Calu3 (cell line): ENCODE measurements around the gene SH2D4B. TPM values are rescaled to one million over a fixed set of nuclear protein-coding genes. Genes with fewer than 3 reads are reported as not detected.

ENCODE experiments used
- BruUV-seq: library from RNA; stranded (reverse); fragments of 400-500 nt; replicated peaks from 2 replicates; lab custom pipeline; 2021; lab: Mats Ljungman, UMichigan
- CTCF ChIA-PET: fragments of 300-600 bp; sonication (Branson Sonifier 250); formaldehyde crosslinking; loops from one replicate; lab custom pipeline; 2022; ENCODE audit warnings: antibody characterized with exemption; lab: Charles Lee
- DNase-seq: peaks from one replicate; pipeline ENCODE4 v3.0.0; 2022
- H3K27ac Mint-ChIP-seq: one replicate; pipeline ENCODE4 v1.8.0; 2022; ENCODE audit warnings: mixed read lengths; ENCODE audit not compliant: unreplicated experiment
- H3K27me3 Mint-ChIP-seq: one replicate; pipeline ENCODE4 v1.8.0; 2022; ENCODE audit warnings: mixed read lengths; ENCODE audit not compliant: unreplicated experiment
- H3K36me3 Mint-ChIP-seq: one replicate; pipeline ENCODE4 v1.8.0; 2022; ENCODE audit warnings: mild to moderate bottlenecking, moderate library complexity, mixed read lengths; ENCODE audit not compliant: insufficient read depth, unreplicated experiment
- H3K4me1 Mint-ChIP-seq: one replicate; pipeline ENCODE4 v1.8.0; 2022; ENCODE audit warnings: mild to moderate bottlenecking, low read depth, mixed read lengths; ENCODE audit not compliant: unreplicated experiment
- H3K4me3 Mint-ChIP-seq: one replicate; pipeline ENCODE4 v1.8.0; 2022; ENCODE audit warnings: mild to moderate bottlenecking, low read depth, moderate library complexity, mixed read lengths; ENCODE audit not compliant: unreplicated experiment
- H3K9me3 Mint-ChIP-seq: one replicate; pipeline ENCODE4 v1.8.0; 2022; ENCODE audit warnings: low read depth, mixed read lengths; ENCODE audit not compliant: unreplicated experiment
- intact Hi-C: fragments of 100-400 bp; cut with micrococcal nuclease; formaldehyde crosslinking; loops from one replicate; pipeline ENCODE4 v1.10.0; 2022; ENCODE audit not compliant: unreplicated experiment
- total RNA-seq: library from RNA; stranded (reverse); gene quantifications from 2 replicates; pipeline ENCODE4 v1.2.3, GENCODE V29; 2022
- TF ChIP-seq, protein P1 (sequence below): fragments of 200-600 bp; IDR thresholded peaks from one replicate; pipeline ENCODE4 v1.8.0; 2022; ENCODE audit warnings: antibody characterized with exemption; ENCODE audit not compliant: unreplicated experiment

SH2D4B gene
- total RNA-seq, 1 experiment from 2014 or later, result not detected

DNA sequence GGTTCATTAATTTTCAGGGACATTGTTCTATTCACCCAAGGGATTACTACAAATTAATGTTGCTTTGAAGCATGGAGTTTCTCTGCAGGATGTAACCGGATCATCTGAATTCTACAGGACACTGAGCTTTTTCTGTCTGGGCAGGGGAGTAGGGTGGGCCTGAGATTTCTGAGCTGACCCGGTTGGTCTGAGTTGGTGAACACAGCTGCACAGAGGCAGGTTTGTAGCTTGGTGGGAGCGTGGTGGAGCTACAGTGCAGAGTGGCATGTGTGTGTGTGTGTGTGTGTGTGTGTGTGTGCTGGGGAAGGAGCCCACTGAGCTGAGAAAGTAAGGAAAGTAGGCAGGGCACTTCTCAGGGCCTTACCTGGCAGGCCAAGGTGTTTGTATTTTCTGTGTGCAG, 62.6 kb downstream of the SH2D4B start:
- TF ChIP-seq, protein P1, sequence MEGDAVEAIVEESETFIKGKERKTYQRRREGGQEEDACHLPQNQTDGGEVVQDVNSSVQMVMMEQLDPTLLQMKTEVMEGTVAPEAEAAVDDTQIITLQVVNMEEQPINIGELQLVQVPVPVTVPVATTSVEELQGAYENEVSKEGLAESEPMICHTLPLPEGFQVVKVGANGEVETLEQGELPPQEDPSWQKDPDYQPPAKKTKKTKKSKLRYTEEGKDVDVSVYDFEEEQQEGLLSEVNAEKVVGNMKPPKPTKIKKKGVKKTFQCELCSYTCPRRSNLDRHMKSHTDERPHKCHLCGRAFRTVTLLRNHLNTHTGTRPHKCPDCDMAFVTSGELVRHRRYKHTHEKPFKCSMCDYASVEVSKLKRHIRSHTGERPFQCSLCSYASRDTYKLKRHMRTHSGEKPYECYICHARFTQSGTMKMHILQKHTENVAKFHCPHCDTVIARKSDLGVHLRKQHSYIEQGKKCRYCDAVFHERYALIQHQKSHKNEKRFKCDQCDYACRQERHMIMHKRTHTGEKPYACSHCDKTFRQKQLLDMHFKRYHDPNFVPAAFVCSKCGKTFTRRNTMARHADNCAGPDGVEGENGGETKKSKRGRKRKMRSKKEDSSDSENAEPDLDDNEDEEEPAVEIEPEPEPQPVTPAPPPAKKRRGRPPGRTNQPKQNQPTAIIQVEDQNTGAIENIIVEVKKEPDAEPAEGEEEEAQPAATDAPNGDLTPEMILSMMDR, result no peak
- Mint-ChIP-seq H3K27ac (no peak overlapping the region), H3K9me3 (no peaks in the 10 kb centered on the region), H3K27me3 (peaks cover 39% of the 10 kb centered on the region), H3K36me3 (no peaks in the 10 kb centered on the region), H3K4me1 (no peaks in the 10 kb centered on the region), H3K4me3 (no peak overlapping the region)
- no TSS peak for BruUV-seq
- no peak for DNase-seq
- intact Hi-C loops, result no loop called here
- CTCF ChIA-PET, result interaction anchor here (0.7 to 0.9 kb wide), 2 partner anchors 15 to 1251 kb away, joined by 4 to 5 read pairs; no protein-coding TSS in a partner anchor

DNA sequence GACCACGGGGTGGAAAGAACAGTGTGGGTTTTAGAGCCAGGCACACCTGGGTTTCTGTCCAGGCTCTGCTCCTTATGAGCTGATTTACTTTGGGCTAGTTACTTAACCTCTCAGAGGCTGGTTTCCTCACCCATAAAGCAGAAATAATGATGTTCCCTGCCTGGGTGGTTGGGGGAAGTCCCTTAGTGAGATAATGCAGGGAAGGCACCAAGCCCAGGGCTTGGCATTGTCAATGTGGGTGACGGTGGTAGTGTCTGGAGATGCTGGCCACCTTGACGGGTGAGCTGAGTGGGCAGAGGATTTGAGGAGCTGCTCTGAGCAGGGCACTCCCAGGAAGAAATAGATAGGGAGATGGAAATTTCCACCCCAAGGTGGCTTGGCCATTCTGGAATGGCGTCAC, 65.2 kb downstream of the SH2D4B start:
- Mint-ChIP-seq H3K36me3 (no peaks in the 10 kb centered on the region), H3K27me3 (peaks cover 53% of the 10 kb centered on the region), H3K4me3 (no peak overlapping the region), H3K4me1 (no peaks in the 10 kb centered on the region), H3K27ac (no peak overlapping the region), H3K9me3 (no peaks in the 10 kb centered on the region)
- BruUV-seq, result no TSS peak
- TF ChIP-seq, protein P1, result no peak
- CTCF ChIA-PET, result no interaction called here
- DNase-seq, result no peak
- intact Hi-C loops, result no loop called here

DNA sequence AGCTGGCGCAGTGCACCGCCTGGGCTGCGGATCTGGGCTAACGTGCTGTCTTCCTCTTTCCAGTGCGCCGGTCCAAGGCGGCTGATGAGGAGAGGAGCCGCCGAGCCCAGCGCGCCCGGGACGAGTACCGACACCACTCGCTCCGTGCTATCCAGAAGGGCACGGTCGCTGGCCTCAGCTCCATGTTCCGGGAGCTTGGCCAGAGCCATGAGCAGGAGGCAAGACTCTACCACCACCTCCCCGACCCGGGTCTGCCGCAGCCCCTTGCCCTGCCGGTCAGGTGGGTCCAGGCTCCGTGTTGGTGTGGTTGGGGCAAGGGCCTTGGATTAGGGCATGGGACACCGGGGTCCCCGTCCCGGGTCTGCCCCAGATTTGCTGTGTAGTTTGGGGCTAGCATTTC, 65.8 kb downstream of the SH2D4B start:
- Mint-ChIP-seq H3K4me3 (no peak overlapping the region), H3K9me3 (no peaks in the 10 kb centered on the region), H3K36me3 (no peaks in the 10 kb centered on the region), H3K27me3 (peaks cover 59% of the 10 kb centered on the region), H3K4me1 (no peaks in the 10 kb centered on the region), H3K27ac (no peak overlapping the region)
- no peak for DNase-seq
- CTCF ChIA-PET, result no interaction called here
- BruUV-seq, result no TSS peak
- intact Hi-C loops, result no loop called here
- TF ChIP-seq, protein P1, result no peak

DNA sequence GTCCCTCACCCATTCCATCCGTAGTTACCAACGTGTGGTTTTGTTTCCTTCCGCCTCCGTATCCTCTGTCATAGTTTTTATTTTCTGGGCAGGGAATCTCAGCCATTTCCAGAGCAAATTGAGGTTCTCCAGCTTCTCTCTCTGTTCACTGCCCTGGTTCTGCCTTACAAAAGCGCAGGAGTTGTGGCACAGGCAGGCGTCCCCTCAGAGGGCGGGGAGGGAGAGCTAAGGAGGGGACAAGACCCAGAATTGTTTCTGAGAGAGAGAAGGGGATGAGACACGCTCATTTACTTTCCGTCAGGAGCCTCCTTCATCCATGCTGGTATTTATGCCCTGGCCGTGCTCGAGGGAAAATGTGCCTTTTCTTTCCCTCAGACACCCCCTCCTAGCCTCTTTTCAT, 71.0 kb downstream of the SH2D4B start:
- TF ChIP-seq, protein P1, result no peak
- intact Hi-C loops, result no loop called here
- H3K9me3 Mint-ChIP-seq, result peaks cover 1% of the 10 kb centered on the region
- H3K4me1 Mint-ChIP-seq, result no peaks in the 10 kb centered on the region
- H3K27me3 Mint-ChIP-seq, result peaks cover 86% of the 10 kb centered on the region
- no peak overlapping the region for H3K27ac Mint-ChIP-seq
- no peaks in the 10 kb centered on the region for H3K36me3 Mint-ChIP-seq
- CTCF ChIA-PET, result no interaction called here
- no peak overlapping the region for H3K4me3 Mint-ChIP-seq
- BruUV-seq, result no TSS peak
- DNase-seq, result no peak
